ENCODE data around the gene DST.

DST gene

GRCh38 chr6:56440551-56440981 lies 202.1 kb downstream of the DST start:
- DNase-seq, result no peak

GRCh38 chr6:56437171-56437900 lies 205.4 kb downstream of the DST start:
- DNase-seq, result no peak

GRCh38 chr6:56435754-56436153 lies 206.9 kb downstream of the DST start:
- no peak for DNase-seq

GRCh38 chr6:56435326-56435725 lies 207.4 kb downstream of the DST start:
- DNase-seq, result no peak

- no peak for DNase-seq
These were observed 208.1 kb downstream of the DST start for GRCh38 chr6:56434606-56435005.

- no peak for DNase-seq
These were observed 209.6 kb downstream of the DST start for GRCh38 chr6:56433119-56433518.

GRCh38 chr6:56432194-56432593 lies 210.5 kb downstream of the DST start:
- DNase-seq, result no peak

GRCh38 chr6:56430629-56431600 lies 211.8 kb downstream of the DST start:
- DNase-seq, result no peak

- no peak for DNase-seq
These were observed 218.1 kb downstream of the DST start for GRCh38 chr6:56424542-56425083.

- no peak for DNase-seq
These were observed 218.6 kb downstream of the DST start for GRCh38 chr6:56424064-56424463.

- DNase-seq, result no peak
These were observed 222.4 kb downstream of the DST start for GRCh38 chr6:56420296-56420695.

GRCh38 chr6:56419191-56419590 lies 223.5 kb downstream of the DST start:
- DNase-seq, result no peak

- no peak for DNase-seq
These were observed 224.9 kb downstream of the DST start for GRCh38 chr6:56417823-56418222.

GRCh38 chr6:56416247-56416646 lies 226.4 kb downstream of the DST start:
- no peak for DNase-seq

GRCh38 chr6:56408976-56409375 lies 233.7 kb downstream of the DST start:
- DNase-seq, result no peak

All from hypothalamus (tissue), 51 donors.